ENCODE results near the gene LRRIQ1.

GRCh38 chr12:85206543-85206942, 170.4 kb downstream of the LRRIQ1 start:
- TF ChIP-seq, protein P1, sequence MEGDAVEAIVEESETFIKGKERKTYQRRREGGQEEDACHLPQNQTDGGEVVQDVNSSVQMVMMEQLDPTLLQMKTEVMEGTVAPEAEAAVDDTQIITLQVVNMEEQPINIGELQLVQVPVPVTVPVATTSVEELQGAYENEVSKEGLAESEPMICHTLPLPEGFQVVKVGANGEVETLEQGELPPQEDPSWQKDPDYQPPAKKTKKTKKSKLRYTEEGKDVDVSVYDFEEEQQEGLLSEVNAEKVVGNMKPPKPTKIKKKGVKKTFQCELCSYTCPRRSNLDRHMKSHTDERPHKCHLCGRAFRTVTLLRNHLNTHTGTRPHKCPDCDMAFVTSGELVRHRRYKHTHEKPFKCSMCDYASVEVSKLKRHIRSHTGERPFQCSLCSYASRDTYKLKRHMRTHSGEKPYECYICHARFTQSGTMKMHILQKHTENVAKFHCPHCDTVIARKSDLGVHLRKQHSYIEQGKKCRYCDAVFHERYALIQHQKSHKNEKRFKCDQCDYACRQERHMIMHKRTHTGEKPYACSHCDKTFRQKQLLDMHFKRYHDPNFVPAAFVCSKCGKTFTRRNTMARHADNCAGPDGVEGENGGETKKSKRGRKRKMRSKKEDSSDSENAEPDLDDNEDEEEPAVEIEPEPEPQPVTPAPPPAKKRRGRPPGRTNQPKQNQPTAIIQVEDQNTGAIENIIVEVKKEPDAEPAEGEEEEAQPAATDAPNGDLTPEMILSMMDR (IDR thresholded peaks at IDR 0.05 in 4 of 5, conservative IDR thresholded peaks at IDR 0.05 in 1 of 5) = no peak
- TF ChIP-seq POLR2A (IDR thresholded peaks at IDR 0.05) = no peak
